Fibroblast of pulmonary artery (primary cell): Measurements from ENCODE around the gene RAB3GAP1.
"Not testable (repeated sequence)": the region's sequence is repeated elsewhere in the genome, so short reads cannot be mapped to it uniquely, and the experiment has no call there.

Experiments used
- DNase-seq: peaks from one replicate; pipeline ENCODE4 v3.0.0-alpha.2; 2010; ENCODE audit warnings: low read depth
- H3K4me3 ChIP-seq: replicated peaks from 2 replicates; pipeline ENCODE4 v1.5.1; 2011; ENCODE audit warnings: low read depth, mild to moderate bottlenecking, control low read depth, low read length, moderate library complexity
- TF ChIP-seq, protein P1 (sequence below): IDR thresholded peaks from 2 replicates; pipeline ENCODE4 v1.5.1; 2011; ENCODE audit warnings: mild to moderate bottlenecking, control low read depth, low read length, inconsistent platforms; ENCODE audit errors: missing control alignments

RAB3GAP1 gene

DNA sequence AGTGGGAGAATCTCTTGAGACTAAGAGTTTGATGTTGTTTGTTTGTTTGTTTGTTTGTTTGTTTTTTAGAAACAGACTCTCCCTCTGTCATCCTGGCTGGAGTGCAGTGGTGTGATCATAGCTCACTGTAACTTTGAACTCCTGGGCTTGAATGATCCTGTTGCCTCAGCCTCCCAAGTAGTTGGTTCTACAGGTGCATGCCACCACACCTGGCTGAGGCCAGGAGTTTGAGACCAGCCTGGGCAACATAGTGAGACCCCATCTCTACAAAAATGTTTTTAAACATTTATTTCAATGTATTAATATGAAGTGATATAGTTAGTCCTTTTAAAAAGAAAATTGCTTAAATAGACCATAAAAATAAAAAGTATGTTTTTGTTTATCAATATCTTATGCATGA, 40.5 kb upstream of the RAB3GAP1 start:
- DNase-seq, result no peak
- TF ChIP-seq, protein P1, sequence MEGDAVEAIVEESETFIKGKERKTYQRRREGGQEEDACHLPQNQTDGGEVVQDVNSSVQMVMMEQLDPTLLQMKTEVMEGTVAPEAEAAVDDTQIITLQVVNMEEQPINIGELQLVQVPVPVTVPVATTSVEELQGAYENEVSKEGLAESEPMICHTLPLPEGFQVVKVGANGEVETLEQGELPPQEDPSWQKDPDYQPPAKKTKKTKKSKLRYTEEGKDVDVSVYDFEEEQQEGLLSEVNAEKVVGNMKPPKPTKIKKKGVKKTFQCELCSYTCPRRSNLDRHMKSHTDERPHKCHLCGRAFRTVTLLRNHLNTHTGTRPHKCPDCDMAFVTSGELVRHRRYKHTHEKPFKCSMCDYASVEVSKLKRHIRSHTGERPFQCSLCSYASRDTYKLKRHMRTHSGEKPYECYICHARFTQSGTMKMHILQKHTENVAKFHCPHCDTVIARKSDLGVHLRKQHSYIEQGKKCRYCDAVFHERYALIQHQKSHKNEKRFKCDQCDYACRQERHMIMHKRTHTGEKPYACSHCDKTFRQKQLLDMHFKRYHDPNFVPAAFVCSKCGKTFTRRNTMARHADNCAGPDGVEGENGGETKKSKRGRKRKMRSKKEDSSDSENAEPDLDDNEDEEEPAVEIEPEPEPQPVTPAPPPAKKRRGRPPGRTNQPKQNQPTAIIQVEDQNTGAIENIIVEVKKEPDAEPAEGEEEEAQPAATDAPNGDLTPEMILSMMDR, result no peak
- no peak overlapping the region for H3K4me3 ChIP-seq

DNA sequence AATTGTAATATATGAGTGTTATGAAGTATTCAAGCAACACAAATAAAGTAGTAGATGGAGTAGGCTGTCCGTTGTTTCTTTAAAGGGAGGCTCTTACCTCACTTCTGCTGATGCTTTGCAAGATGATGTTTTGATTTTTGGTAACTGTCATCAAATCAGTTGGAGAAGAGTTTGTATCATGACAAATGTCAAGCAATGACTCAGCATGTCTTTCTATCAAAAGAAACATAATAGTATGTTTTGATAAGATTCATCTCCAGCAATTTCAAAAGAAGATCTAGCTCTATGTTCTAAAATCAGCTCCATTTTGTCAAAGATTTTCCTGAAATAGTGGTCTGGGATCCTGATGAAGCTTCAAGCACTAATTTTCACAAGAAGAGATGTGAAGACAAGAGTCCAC, 30.5 kb upstream of the RAB3GAP1 start:
- TF ChIP-seq, protein P1, result no peak
- DNase-seq, result no peak
- H3K4me3 ChIP-seq, result no peak overlapping the region

DNA sequence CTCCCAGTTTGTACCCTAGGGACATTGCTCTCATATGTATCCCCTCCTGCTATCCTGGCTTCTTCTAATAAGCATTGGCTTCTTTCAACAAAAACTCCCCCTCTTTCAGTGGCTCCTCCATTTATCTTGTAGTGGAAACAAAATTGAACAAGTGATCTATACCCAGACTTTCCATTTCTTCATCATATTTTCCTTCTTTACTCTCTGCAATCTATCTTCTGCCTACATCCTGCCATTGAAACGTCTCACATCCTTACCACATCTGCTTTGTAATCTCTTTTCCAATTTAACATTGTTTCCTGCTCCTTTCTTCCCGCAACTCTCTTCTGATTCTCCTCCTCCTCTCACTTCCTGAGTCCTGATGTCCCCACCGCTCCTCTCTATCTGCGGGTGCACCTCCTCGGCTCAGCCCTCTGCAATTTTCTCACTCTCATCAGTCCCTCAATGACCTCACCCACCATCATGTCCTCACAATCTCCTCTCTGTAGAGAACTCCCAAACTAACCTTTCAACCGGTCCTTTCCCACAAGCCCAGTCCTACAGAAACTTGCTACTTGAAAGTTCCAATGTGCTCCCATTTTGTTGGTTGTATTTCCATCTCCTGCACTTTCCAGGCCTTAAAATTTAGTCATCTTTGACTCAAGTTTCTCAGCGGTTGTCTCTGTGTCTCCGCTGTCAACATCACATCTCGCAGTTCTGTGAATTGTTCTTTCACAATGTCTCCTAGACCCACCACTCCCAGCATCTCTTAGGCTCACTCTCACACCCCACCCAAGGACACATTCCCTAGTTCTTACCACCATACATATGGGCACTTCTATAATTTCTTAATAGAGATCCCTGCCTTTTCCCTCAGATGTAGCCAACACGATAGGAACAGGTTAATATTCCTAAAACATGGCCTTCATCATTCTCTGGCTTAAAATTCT, 28.9 kb upstream of the RAB3GAP1 start:
- TF ChIP-seq, protein P1, result no peak
- no peak for DNase-seq
- H3K4me3 ChIP-seq, result no peak overlapping the region

- H3K4me3 ChIP-seq, result no peak overlapping the region
- no peak for DNase-seq
Observed at GRCh38 chr2:135023886-135024485, 28.1 kb upstream of the RAB3GAP1 start.

GRCh38 chr2:135029481-135030134, 22.5 kb upstream of the RAB3GAP1 start:
- TF ChIP-seq, protein P1, result no peak
- DNase-seq, result no peak
- H3K4me3 ChIP-seq, result no peak overlapping the region

More at GRCh38 chr2:135023886-135024485, 28.1 kb upstream of the RAB3GAP1 start:
- TF ChIP-seq, protein P1, result no peak

- DNase-seq, result peak; percentile 80
- no peak overlapping the region for H3K4me3 ChIP-seq
- TF ChIP-seq, protein P1, result no peak
Observed at GRCh38 chr2:135030826-135031225, 21.3 kb upstream of the RAB3GAP1 start.

DNA sequence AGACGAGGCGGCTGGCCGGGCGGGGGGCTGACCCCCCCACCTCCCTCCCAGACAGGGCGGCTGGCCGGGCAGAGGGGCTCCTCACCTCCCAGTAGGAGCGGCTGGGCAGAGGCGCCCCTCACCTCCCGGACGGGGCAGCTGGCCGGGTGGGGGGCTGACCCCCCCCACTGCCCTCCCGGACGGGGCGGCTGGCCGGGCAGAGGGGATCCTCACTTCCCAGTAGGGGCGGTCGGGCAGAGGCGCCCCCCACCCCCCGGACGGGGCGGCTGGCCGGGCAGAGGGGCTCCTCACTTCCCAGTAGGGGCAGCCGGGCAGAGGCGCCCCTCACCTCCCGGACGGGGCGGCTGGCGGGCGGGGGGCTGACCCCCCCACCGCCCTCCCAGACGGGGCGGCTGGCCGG, 18.9 kb upstream of the RAB3GAP1 start:
- not testable (repeated sequence) for H3K4me3 ChIP-seq, DNase-seq
